CD14-positive monocyte (primary cell): Measurements from ENCODE around the gene TAF15. TPM values are rescaled to one million over a fixed set of nuclear protein-coding genes. Genes with fewer than 3 reads are reported as not detected.
A peak's percentile ranks its signal among the peaks of the same experiment; 100 is the strongest.

Source experiments
- DNase-seq, 3 donors: peaks; one replicate each; pipeline ENCODE4 v3.0.0-alpha.2; 2011 to 2022
- H2AFZ ChIP-seq: 2 replicates; pipeline ENCODE4 v1.6.0; 2012; ENCODE audit warnings: mild to moderate bottlenecking, low read depth, low read length, inconsistent platforms; ENCODE audit not compliant: insufficient read depth, poor library complexity, severe bottlenecking
- H3K27ac ChIP-seq, 2 donors: 1 replicate in 1 of 2; 2 replicates in 1 of 2; pipeline ENCODE4 v1.5.1; 2012 to 2013; ENCODE audit warnings: low read length in 2 of 2, control low read depth in 1 of 2, inconsistent platforms in 1 of 2, low read depth in 1 of 2, mild to moderate bottlenecking in 1 of 2
- H3K27me3 ChIP-seq, 2 donors: one replicate each; pipeline versions ENCODE4 v1.6.0 to v1.6.1; 2011 to 2013; ENCODE audit warnings: low read length in 2 of 2; ENCODE audit not compliant: control insufficient read depth in 2 of 2, insufficient read depth in 2 of 2
- H3K36me3 ChIP-seq, 2 donors: replicated peaks in 1 of 2; 1 replicate in 1 of 2; 2 replicates in 1 of 2; pipeline versions ENCODE4 v1.5.1 to v1.6.1; 2012 to 2013; ENCODE audit warnings: low read length in 2 of 2, control low read depth in 1 of 2, inconsistent platforms in 1 of 2, mild to moderate bottlenecking in 1 of 2; ENCODE audit not compliant: insufficient read depth in 2 of 2, control insufficient read depth in 1 of 2
- H3K4me1 ChIP-seq, 2 donors: 1 replicate in 1 of 2; 2 replicates in 1 of 2; pipeline versions ENCODE4 v1.5.1 to v1.6.1; 2012 to 2013; ENCODE audit warnings: low read length in 2 of 2, control low read depth in 1 of 2, inconsistent platforms in 1 of 2, mild to moderate bottlenecking in 1 of 2, moderate library complexity in 1 of 2; ENCODE audit not compliant: insufficient read depth in 2 of 2, control insufficient read depth in 1 of 2
- H3K4me2 ChIP-seq: replicated peaks from 2 replicates; pipeline ENCODE3; 2012; ENCODE audit warnings: low read length, moderate library complexity, mild to moderate bottlenecking; ENCODE audit not compliant: poor library complexity, severe bottlenecking; ENCODE audit errors: extremely low read depth
- H3K4me3 ChIP-seq, 3 experiments: fragments of 200-600 bp in 1 of 3; sonication (generic) in 1 of 3; replicated peaks in 1 of 3; 1 replicate in 2 of 3; 2 replicates in 1 of 3; pipeline ENCODE4 v1.5.1; 2011 to 2013; ENCODE audit warnings: low read length in 3 of 3, mild to moderate bottlenecking in 3 of 3, control low read depth in 2 of 3, low read depth in 2 of 3, inconsistent platforms in 1 of 3, moderate library complexity in 1 of 3
- H3K79me2 ChIP-seq: 2 replicates; pipeline ENCODE4 v1.6.0; 2012; ENCODE audit warnings: mild to moderate bottlenecking, control low read depth, inconsistent platforms, low read length, moderate library complexity; ENCODE audit not compliant: insufficient read depth
- H3K9ac ChIP-seq: 2 replicates; pipeline ENCODE4 v1.6.0; 2017; ENCODE audit warnings: low read length, mild to moderate bottlenecking; ENCODE audit not compliant: insufficient read depth, poor library complexity, severe bottlenecking
- H3K9me3 ChIP-seq, 2 donors: replicated peaks in 1 of 2; 1 replicate in 1 of 2; 2 replicates in 1 of 2; pipeline versions ENCODE4 v1.5.1 to v1.6.1; 2012 to 2013; ENCODE audit warnings: low read length in 2 of 2, control low read depth in 1 of 2; ENCODE audit not compliant: control insufficient read depth in 1 of 2, insufficient read depth in 1 of 2
- H4K20me1 ChIP-seq: 2 replicates; pipeline ENCODE4 v1.6.0; 2012; ENCODE audit warnings: mild to moderate bottlenecking, low read length, control low read depth, moderate library complexity; ENCODE audit not compliant: insufficient read depth
- H3K27ac Mint-ChIP-seq, 7 donors: one replicate each; pipeline ENCODE4 v1.8.0; 2020; ENCODE audit warnings: mild to moderate bottlenecking in 7 of 7, mixed read lengths in 7 of 7, moderate library complexity in 6 of 7, inconsistent platforms in 2 of 7
- H3K27me3 Mint-ChIP-seq, 3 donors: one replicate each; pipeline ENCODE4 v1.8.0; 2021 to 2022; ENCODE audit warnings: low read depth in 3 of 3, mild to moderate bottlenecking in 3 of 3, mixed read lengths in 3 of 3, moderate library complexity in 3 of 3, inconsistent platforms in 1 of 3
- H3K36me3 Mint-ChIP-seq, 2 donors: one replicate each; pipeline ENCODE4 v1.8.0; 2020; ENCODE audit warnings: mixed read lengths in 2 of 2, inconsistent platforms in 1 of 2, mild to moderate bottlenecking in 1 of 2
- H3K4me1 Mint-ChIP-seq: one replicate; pipeline ENCODE4 v1.8.0; 2020; ENCODE audit warnings: mild to moderate bottlenecking, mixed read lengths
- H3K4me3 Mint-ChIP-seq, 2 donors: one replicate each; pipeline ENCODE4 v1.8.0; 2020; ENCODE audit warnings: mild to moderate bottlenecking in 2 of 2, mixed read lengths in 2 of 2, moderate library complexity in 1 of 2
- H3K9me3 Mint-ChIP-seq, 7 donors: one replicate each; pipeline ENCODE4 v1.8.0; 2020 to 2022; ENCODE audit warnings: mixed read lengths in 7 of 7, mild to moderate bottlenecking in 6 of 7, moderate library complexity in 6 of 7, inconsistent platforms in 2 of 7
- CTCF ChIP-seq: fragments of 200-600 bp; IDR thresholded peaks from one replicate; pipeline ENCODE4 v1.8.0; 2022; ENCODE audit warnings: antibody characterized with exemption, mild to moderate bottlenecking
- WGBS: methylation state at CpG from one replicate; pipeline ENCODE4 v1.1.5; 2013; ENCODE audit warnings: missing lambda C conversion rate; ENCODE audit not compliant: insufficient coverage; 5-methylcytosine and 5-hydroxymethylcytosine counted together
- intact Hi-C, 2 donors: fragments of 100-400 bp; cut with micrococcal nuclease; formaldehyde crosslinking; loops; one replicate each; pipeline versions ENCODE4 v1.15.0 to v1.15.1; 2023
- polyA plus RNA-seq, 3 donors: library from polyadenylated mRNA; depleted of rRNA in 1 of 3; unstranded in 2 of 3; stranded (reverse) in 1 of 3; fragments of 300-500 nt in 2 of 3; fragments of >200 nt in 1 of 3; fragmentation: Illumina TruSeq in 2 of 3; gene quantifications; 1 replicate in 2 of 3; 2 replicates in 1 of 3; pipeline ENCODE4 v1.2.3, GENCODE V29; 2012 to 2021

TAF15 gene
- polyA plus RNA-seq, 3 donors: 6.0 to 50.6 (median 16.3) TPM

GRCh38 chr17:35817196-35817595 lies 7.9 kb downstream of the TAF15 start:
- Histone ChIP-seq H3K4me3 (no peak overlapping the region), H2AFZ (no peak overlapping the region), H3K9me3 (no peaks in the 10 kb centered on the region), H4K20me1 (peaks cover 95% of the 10 kb centered on the region), H3K36me3 (peaks cover 57 to 66% of the 10 kb centered on the region in 2 donors), H3K4me2 (no peak overlapping the region), H3K27me3 (no peaks in the 10 kb centered on the region), H3K27ac (no peak overlapping the region), H3K9ac (no peak overlapping the region), H3K4me1 (peaks cover 2 to 7% of the 10 kb centered on the region in 2 donors), H3K79me2 (peaks cover 86% of the 10 kb centered on the region)
- no peak for DNase-seq
- Mint-ChIP-seq H3K36me3 (peaks cover 48 to 54% of the 10 kb centered on the region in 2 donors), H3K9me3 (no peaks in the 10 kb centered on the region), H3K4me3 (no peak overlapping the region), H3K4me1 (peaks cover 13% of the 10 kb centered on the region), H3K27ac (no peak overlapping the region), H3K27me3 (no peaks in the 10 kb centered on the region)
- whole genome bisulfite sequencing: no CpG with 5 or more reads among the region's 1 CpG
- intact Hi-C loops: loop anchor here in 1 of 2 donors (10.0 kb wide), 1 partner anchor 852 kb away; the partner anchor contains the start of genes CCT6B and ZNF830
- TF ChIP-seq CTCF: no peak

GRCh38 chr17:35819455-35819854 lies 10.2 kb downstream of the TAF15 start:
- peaks cover 95% of the 10 kb centered on the region for H4K20me1 ChIP-seq
- H3K4me3 ChIP-seq: no peak overlapping the region
- H3K4me2 ChIP-seq: no peak overlapping the region
- H3K4me3 Mint-ChIP-seq: no peak overlapping the region
- peak; percentile 11 for TF ChIP-seq CTCF
- peaks cover 2% of the 10 kb centered on the region for H3K4me1 Mint-ChIP-seq
- H3K4me1 ChIP-seq: no peaks in the 10 kb centered on the region
- peaks cover 78 to 88% of the 10 kb centered on the region in 2 donors for H3K36me3 ChIP-seq
- WGBS: no CpG with 5 or more reads among the region's 1 CpG
- H2AFZ ChIP-seq: no peak overlapping the region
- no peaks in the 10 kb centered on the region for H3K27me3 ChIP-seq
- H3K9me3 Mint-ChIP-seq: no peaks in the 10 kb centered on the region
- no peaks in the 10 kb centered on the region for H3K9me3 ChIP-seq
- intact Hi-C loops: loop anchor here in 1 of 2 donors (10.0 kb wide), 1 partner anchor 855 kb away; the partner anchor contains the start of genes CCT6B and ZNF830
- no peak overlapping the region for H3K27ac Mint-ChIP-seq
- H3K36me3 Mint-ChIP-seq: peaks cover 62 to 72% of the 10 kb centered on the region in 2 donors
- H3K9ac ChIP-seq: no peak overlapping the region
- no peaks in the 10 kb centered on the region for H3K27me3 Mint-ChIP-seq
- H3K79me2 ChIP-seq: peaks cover 63% of the 10 kb centered on the region
- no peak for DNase-seq
- no peak overlapping the region for H3K27ac ChIP-seq
